ENCODE measurements around the gene ANO2.

Gene ANO2

GRCh38 chr12:5571115-5571514 is 373.9 kb downstream of the ANO2 start:
- no peak for TF ChIP-seq CTCF (conservative IDR thresholded peaks at IDR 0.05; ENCODE audit: low read depth, low read length)
- no peak overlapping the region for H3K4me3 ChIP-seq (ENCODE audit: low read length)
- DNase-seq (ENCODE audit: low read depth) = no peak

DNA sequence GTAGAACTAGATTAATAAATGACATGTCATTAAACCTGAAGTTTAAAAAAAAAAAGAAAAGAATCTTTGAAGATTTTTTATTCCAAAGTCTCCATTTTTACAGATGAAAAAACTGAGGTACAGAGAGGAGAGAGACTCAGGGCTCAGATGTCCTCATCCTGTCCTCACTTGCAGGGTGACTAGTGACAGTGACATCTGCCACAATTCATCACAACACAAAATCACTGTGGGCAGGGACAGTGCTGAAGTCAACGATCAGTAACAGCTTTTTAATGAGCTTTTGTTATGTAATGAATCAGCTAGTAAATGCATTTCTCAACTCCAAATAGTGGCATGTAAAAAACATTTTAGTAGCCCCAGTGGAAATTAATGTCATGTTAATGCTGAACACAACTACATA is 374.6 kb downstream of the ANO2 start:
- TF ChIP-seq CTCF (conservative IDR thresholded peaks at IDR 0.05; ENCODE audit: low read depth, low read length) = no peak
- no peak overlapping the region for H3K4me3 ChIP-seq (ENCODE audit: low read length)
- DNase-seq (ENCODE audit: low read depth) = no peak

GRCh38 chr12:5568325-5568981 is 376.6 kb downstream of the ANO2 start:
- H3K4me3 ChIP-seq (ENCODE audit: low read length) = no peak overlapping the region
- no peak for DNase-seq (ENCODE audit: low read depth)
- TF ChIP-seq CTCF (conservative IDR thresholded peaks at IDR 0.05; ENCODE audit: low read depth, low read length) = no peak

DNA sequence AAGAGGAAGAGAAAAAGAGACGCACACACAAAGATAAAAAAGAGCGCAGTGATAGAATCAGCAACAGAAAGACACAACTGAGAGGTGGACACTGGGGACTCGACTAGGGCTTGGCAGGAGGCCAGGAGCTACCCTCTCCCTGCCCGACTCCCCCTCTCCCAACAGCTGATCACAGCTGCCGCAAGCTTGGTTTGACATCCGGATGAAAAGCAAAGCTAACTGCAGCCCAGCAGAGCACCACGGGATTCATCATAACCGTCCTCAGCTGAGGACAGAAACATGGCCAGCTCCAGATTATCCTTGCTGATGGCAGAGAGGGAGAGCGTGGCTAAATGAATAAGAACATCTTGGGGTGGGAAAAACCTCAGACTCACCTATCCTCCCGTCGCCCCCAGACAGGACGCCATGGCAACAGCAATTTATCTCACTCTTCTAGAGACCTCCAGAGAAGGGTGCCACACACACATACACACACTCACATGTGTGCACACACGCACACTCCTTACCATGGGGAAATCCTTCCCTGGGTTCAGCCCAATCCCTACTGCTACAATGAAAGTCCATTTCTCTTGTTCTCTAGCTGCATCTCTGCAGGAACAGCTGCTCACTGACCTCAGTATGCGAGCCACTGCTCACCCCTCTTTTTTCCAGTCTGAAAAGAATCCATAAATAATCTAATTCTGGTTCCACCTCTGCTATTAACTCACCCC is 377.9 kb downstream of the ANO2 start:
- no peak overlapping the region for H3K4me3 ChIP-seq (ENCODE audit: low read length)
- no peak for DNase-seq (ENCODE audit: low read depth)
- TF ChIP-seq CTCF (conservative IDR thresholded peaks at IDR 0.05; ENCODE audit: low read depth, low read length) = no peak

DNA sequence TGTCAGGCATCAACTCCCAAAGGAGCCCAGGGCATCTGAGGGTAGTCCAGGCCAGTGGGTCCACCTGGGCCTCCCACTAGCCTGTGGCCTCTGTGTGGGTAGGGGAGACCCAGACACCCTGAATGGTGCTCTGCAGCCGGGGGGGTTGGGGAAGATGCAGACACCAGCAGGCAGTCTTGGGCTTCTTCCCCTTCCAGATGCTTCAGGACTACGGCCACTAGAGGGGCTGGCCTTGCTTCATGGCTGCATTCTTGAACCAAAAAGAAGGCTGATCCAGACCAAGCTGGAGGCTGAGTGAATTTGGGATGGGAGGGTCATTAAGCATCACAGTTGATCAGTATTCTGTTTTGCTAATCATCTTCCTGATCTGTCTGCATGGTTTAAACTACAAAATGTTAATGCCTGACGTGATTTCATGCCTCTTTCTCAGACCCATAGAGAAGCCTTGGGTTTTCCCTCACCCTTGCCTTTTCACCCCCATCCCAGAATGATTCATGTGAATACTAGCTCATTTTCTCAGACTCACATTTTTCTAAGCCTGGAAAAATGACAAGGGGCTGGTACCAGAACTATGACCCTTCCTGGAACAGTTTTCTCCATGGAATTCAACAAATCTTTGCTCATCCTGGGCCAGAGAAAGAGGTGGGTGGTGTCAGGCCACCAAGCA is 379.0 kb downstream of the ANO2 start:
- no peak overlapping the region for H3K4me3 ChIP-seq (ENCODE audit: low read length)
- TF ChIP-seq CTCF (conservative IDR thresholded peaks at IDR 0.05; ENCODE audit: low read depth, low read length) = no peak
- DNase-seq (ENCODE audit: low read depth) = no peak

DNA sequence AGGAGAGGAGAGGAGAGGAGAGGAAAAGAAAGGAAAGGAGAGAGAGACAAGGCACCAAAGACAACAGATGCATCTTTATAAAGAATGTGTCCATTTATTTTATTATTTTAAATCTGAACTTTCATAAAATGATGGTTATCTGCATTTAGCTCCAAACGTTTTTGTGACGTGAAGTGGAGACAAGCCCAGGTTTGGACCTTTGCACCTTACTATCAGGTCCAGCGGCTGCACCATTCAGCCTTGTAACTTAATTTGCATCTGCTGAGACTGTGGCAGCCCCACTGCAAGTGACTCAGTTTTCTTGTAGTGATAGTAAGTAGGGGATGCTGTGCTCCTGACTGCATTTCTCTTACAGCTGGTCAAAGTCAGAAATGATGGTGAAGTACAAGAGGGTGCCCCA is 382.5 kb downstream of the ANO2 start:
- no peak for DNase-seq (ENCODE audit: low read depth)
- no peak for TF ChIP-seq CTCF (conservative IDR thresholded peaks at IDR 0.05; ENCODE audit: low read depth, low read length)
- no peak overlapping the region for H3K4me3 ChIP-seq (ENCODE audit: low read length)
